HepG2 (cell line): ENCODE results near the gene ZAR1L. TPM values are rescaled to one million over a fixed set of nuclear protein-coding genes. Genes with fewer than 3 reads are reported as not detected.
A peak's percentile ranks its signal among the peaks of the same experiment; 100 is the strongest.

ENCODE experiments used
- ATAC-seq: fragments of 200-7000 bp; cut with Tn5 transposase; 3 replicates; pipeline ENCODE4 v1.9.1; 2020; ENCODE audit warnings: mild to moderate bottlenecking, moderate library complexity
- BruUV-seq: library from RNA; stranded (reverse); fragments of 400-500 nt; replicated peaks from 2 replicates; lab custom pipeline; 2021; lab: Mats Ljungman, UMichigan
- CTCF ChIA-PET: fragments of 300-600 bp; formaldehyde crosslinking; extraction: SDS; loops from one replicate; lab custom pipeline; 2021; ENCODE audit warnings: low total read pairs, inconsistent platforms, low intra/inter-chr PET ratio; lab: Yijun Ruan, JAX
- POLR2A ChIA-PET: fragments of 350-600 bp; sonication (Branson Sonifier 250); formaldehyde crosslinking; loops from one replicate; lab custom pipeline; 2020; ENCODE audit warnings: antibody characterized with exemption, inconsistent platforms; lab: Yijun Ruan, JAX
- DNase-seq: peaks from one replicate; pipeline ENCODE4 v3.0.0-alpha.2; 2015; ENCODE audit warnings: low spot score
- FAIRE-seq: peaks from 3 replicates; lab custom pipeline; 2011; peaks lifted over from hg19 to GRCh38; lab: Jason Lieb, UNC
- H2AFZ ChIP-seq: one replicate; pipeline ENCODE4 v1.6.1; 2011; ENCODE audit warnings: low read length, inconsistent platforms
- H3K27ac ChIP-seq: fragments of 300-600 bp; 3 replicates; pipeline ENCODE4 v1.8.0; 2011; ENCODE audit warnings: mixed run types, mild to moderate bottlenecking, mixed read lengths, low read length, inconsistent platforms; ENCODE audit not compliant: insufficient read depth; ENCODE audit errors: extremely low read length
- H3K27me3 ChIP-seq, 2 experiments: fragments of 200-600 bp in 1 of 2; 2 replicates in 1 of 2; 3 replicates in 1 of 2; pipeline versions ENCODE4 v1.6.0 to v1.8.0; 2011; ENCODE audit warnings: low read length in 2 of 2, mild to moderate bottlenecking in 2 of 2, moderate library complexity in 2 of 2, inconsistent platforms in 1 of 2; ENCODE audit not compliant: insufficient read depth in 2 of 2, control insufficient read depth in 1 of 2
- H3K36me3 ChIP-seq, 2 experiments: fragments of 200-600 bp in 1 of 2; replicated peaks in 1 of 2; 2 replicates in 1 of 2; 3 replicates in 1 of 2; pipeline versions ENCODE4 v1.5.1 to v1.8.0; 2011; ENCODE audit warnings: low read length in 2 of 2, inconsistent platforms in 1 of 2; ENCODE audit not compliant: insufficient read depth in 2 of 2, control insufficient read depth in 1 of 2
- H3K4me1 ChIP-seq: 2 replicates; pipeline ENCODE4 v1.5.1; 2012; ENCODE audit warnings: low read length, inconsistent platforms; ENCODE audit not compliant: insufficient read depth
- H3K4me2 ChIP-seq: 2 replicates; pipeline ENCODE4 v1.6.0; 2011; ENCODE audit warnings: low read depth, low read length, inconsistent platforms
- H3K4me3 ChIP-seq, 3 experiments: fragments of 200-600 bp in 1 of 3; sonication (generic), shearing (Covaris generic) in 1 of 3; replicated peaks in 1 of 3; 2 replicates each; pipeline ENCODE4 v1.5.1; 2011 to 2016; ENCODE audit warnings: low read length in 3 of 3, inconsistent platforms in 2 of 3, low read depth in 2 of 3, mild to moderate bottlenecking in 2 of 3, control low read depth in 1 of 3, mixed read lengths in 1 of 3; ENCODE audit not compliant: insufficient read depth in 1 of 3
- H3K79me2 ChIP-seq: one replicate; pipeline ENCODE4 v1.6.1; 2011; ENCODE audit warnings: low read length, inconsistent platforms; ENCODE audit not compliant: insufficient read depth
- H3K9ac ChIP-seq: 2 replicates; pipeline ENCODE4 v1.6.0; 2011; ENCODE audit warnings: mild to moderate bottlenecking, low read depth, low read length, inconsistent platforms; ENCODE audit not compliant: insufficient read depth
- H3K9me3 ChIP-seq: 2 replicates; pipeline ENCODE4 v1.5.1; 2012; ENCODE audit warnings: mild to moderate bottlenecking, low read length
- H4K20me1 ChIP-seq: 2 replicates; pipeline ENCODE4 v1.6.0; 2011; ENCODE audit warnings: inconsistent platforms, mild to moderate bottlenecking, low read length, moderate library complexity; ENCODE audit not compliant: insufficient read depth
- CEBPB ChIP-seq: IDR thresholded peaks from 2 replicates; pipeline ENCODE4 v1.6.1; 2011; ENCODE audit warnings: low read depth, low read length, improper control_type of control experiment, borderline replicate concordance
- CEBPG ChIP-seq: IDR thresholded peaks from 2 replicates; pipeline ENCODE4 v1.6.1; 2016
- EP300 ChIP-seq, 3 experiments: sonication (generic) in 1 of 3; formaldehyde crosslinking in 1 of 3; IDR thresholded peaks; 2 replicates each; pipeline versions ENCODE4 v1.5.1 to v1.6.1; 2011 to 2020; ENCODE audit warnings: low read depth in 2 of 3, low read length in 2 of 3, borderline replicate concordance in 1 of 3, improper control_type of control experiment in 1 of 3, mild to moderate bottlenecking in 1 of 3, missing genetic modification reagents in 1 of 3, moderate library complexity in 1 of 3
- FOSL2 ChIP-seq: sonication (generic); formaldehyde crosslinking; IDR thresholded peaks from 2 replicates; pipeline ENCODE4 v1.4.0; 2020; ENCODE audit warnings: missing genetic modification reagents
- HBP1 ChIP-seq: IDR thresholded peaks from 2 replicates; pipeline ENCODE4 v1.6.1; 2016; ENCODE audit warnings: low read depth, control low read depth
- HDAC2 ChIP-seq: sonication (generic); formaldehyde crosslinking; IDR thresholded peaks from 2 replicates; pipeline ENCODE4 v1.4.0; 2020; ENCODE audit warnings: missing genetic modification reagents
- NFAT5 ChIP-seq: sonication (generic); formaldehyde crosslinking; IDR thresholded peaks from 2 replicates; pipeline ENCODE4 v1.4.0; 2020; ENCODE audit warnings: missing genetic modification reagents
- NR2F1 ChIP-seq, 2 experiments: fragments of 450-650 bp in 1 of 2; formaldehyde crosslinking in 1 of 2; IDR thresholded peaks; 2 replicates each; pipeline versions ENCODE4 v1.5.0 to v1.6.1; 2016 to 2020; ENCODE audit warnings: mild to moderate bottlenecking in 1 of 2, missing compliant biosample characterization in 1 of 2, missing genetic modification reagents in 1 of 2, moderate library complexity in 1 of 2
- RARA ChIP-seq: IDR thresholded peaks from 2 replicates; pipeline ENCODE4 v1.6.1; 2016; ENCODE audit warnings: missing genetic modification reagents, missing compliant biosample characterization
- RFXAP ChIP-seq: sonication (generic); formaldehyde crosslinking; IDR thresholded peaks from 2 replicates; pipeline ENCODE4 v1.4.0; 2020; ENCODE audit warnings: missing genetic modification reagents, borderline replicate concordance
- SRSF4 ChIP-seq: fragments of 200-400 bp; formaldehyde crosslinking; IDR thresholded peaks from one replicate; pipeline ENCODE4 v1.6.1; 2018; ENCODE audit warnings: mild to moderate bottlenecking, low read depth, low read length, moderate library complexity; ENCODE audit not compliant: poor library complexity, severe bottlenecking
- ZSCAN9 ChIP-seq: IDR thresholded peaks from 2 replicates; pipeline ENCODE4 v1.6.1; 2016; ENCODE audit warnings: borderline replicate concordance
- WGBS: methylation state at CpG from one replicate; pipeline ENCODE4 v1.1.6; 2017; ENCODE audit warnings: low lambda C conversion rate; 5-methylcytosine and 5-hydroxymethylcytosine counted together
- in situ Hi-C: cut with HindIII; loops from 2 replicates; pipeline ENCODE4 v1.10.0; 2017; ENCODE audit warnings: low pct_unique_long_range_greater_than_20kb; ENCODE audit not compliant: extremely low pct_ligation_motif_present
- intact Hi-C: fragments of 100-400 bp; cut with micrococcal nuclease; formaldehyde crosslinking; loops from one replicate; pipeline ENCODE4 v1.10.0; 2022; ENCODE audit not compliant: unreplicated experiment
- polyA plus RNA-seq, 8 experiments: library from polyadenylated mRNA; depleted of rRNA in 3 of 8; stranded (reverse) in 7 of 8; unstranded in 1 of 8; fragments of >200 nt; fragmentation: Illumina TruSeq in 4 of 8; extraction: Trizol in 4 of 8; gene quantifications; 2 replicates each; pipeline versions ENCODE4 v1.2.1 to v1.2.3, GENCODE V29; 2011 to 2016; ENCODE audit warnings: low read depth in 4 of 8, missing spikeins in 1 of 8, mixed read lengths in 1 of 8; ENCODE audit not compliant: insufficient read depth in 1 of 8
- total RNA-seq, 5 experiments: library from RNA; depleted of rRNA; stranded (reverse); fragments of >200 nt; fragmentation: Illumina TruSeq; extraction: Trizol; gene quantifications; 2 replicates each; pipeline ENCODE4 v1.2.3, GENCODE V29; 2016; ENCODE audit warnings: low read depth in 1 of 5
- TF ChIP-seq, protein P1 (sequence below): sonication (generic); formaldehyde crosslinking; IDR thresholded peaks from 2 replicates; pipeline ENCODE4 v1.4.0; 2020; ENCODE audit warnings: missing genetic modification reagents, mild to moderate bottlenecking, borderline replicate concordance

ZAR1L gene
- total and polyA plus RNA-seq, 2 of the 13 experiments (the other 11 are each of a cell fraction or from before 2014, with no cell fraction given), result 0.09 TPM; not detected in 1

GRCh38 chr13:32256243-32256642, 58.9 kb downstream of the ZAR1L start (continued):
- TF ChIP-seq CEBPB (peak; percentile 62; the same call in 1 of the 2 replicates), EP300 (IDR thresholded peaks at IDR 0.05; ENCODE audit: low read depth in 2 of 2, low read length in 2 of 2) (peak in 1 of 2 experiments; percentile 25; a peak in 1 of 4 replicates), EP300 (CRISPR knock-in tag; IDR thresholded peaks at IDR 0.05; ENCODE audit: borderline replicate concordance) (no peak), RARA (CRISPR knock-in tag) (peak; percentile 76), NR2F1 (CRISPR knock-in tag; IDR thresholded peaks at IDR 0.05) (peak; percentile 9 to 64; a peak in 1 of 4 replicates), SRSF4 (no peak), RFXAP (CRISPR knock-in tag) (no peak), HBP1 (CRISPR knock-in tag) (0 out of 2 replicates have a peak, but pooled peaks have one; percentile 2), CEBPG (CRISPR knock-in tag) (peak; percentile 71)
- TF ChIP-seq, protein P1, sequence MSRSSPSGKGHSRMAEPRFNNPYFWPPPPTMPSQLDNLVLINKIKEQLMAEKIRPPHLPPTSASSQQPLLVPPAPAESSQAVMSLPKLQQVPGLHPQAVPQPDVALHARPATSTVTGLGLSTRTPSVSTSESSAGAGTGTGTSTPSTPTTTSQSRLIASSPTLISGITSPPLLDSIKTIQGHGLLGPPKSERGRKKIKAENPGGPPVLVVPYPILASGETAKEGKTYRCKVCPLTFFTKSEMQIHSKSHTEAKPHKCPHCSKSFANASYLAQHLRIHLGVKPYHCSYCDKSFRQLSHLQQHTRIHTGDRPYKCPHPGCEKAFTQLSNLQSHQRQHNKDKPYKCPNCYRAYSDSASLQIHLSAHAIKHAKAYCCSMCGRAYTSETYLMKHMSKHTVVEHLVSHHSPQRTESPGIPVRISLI, result peak; percentile 69; the same call in 1 of the 2 replicates

DNA sequence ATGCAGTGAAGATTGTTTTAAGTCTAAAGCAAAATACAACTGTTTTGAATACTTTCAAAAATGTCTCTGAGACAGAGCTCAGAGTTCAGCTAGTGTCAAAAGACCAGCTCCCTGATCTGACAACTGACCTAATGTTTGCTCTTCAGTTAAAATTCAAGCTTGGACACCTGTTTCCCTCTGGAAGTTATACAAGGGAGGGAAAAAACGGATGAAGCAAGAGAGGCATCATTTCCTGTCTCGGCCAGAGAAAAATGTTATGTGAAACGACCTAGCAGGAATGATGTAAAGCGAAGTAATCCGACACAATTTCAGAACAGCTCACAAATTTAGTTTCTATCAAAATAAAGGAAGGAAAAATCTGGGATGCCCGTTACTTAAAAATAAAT, 59.4 kb downstream of the ZAR1L start:
- Histone ChIP-seq H3K27ac (peak overlapping the region; percentile 92), H3K9ac (peak overlapping the region; percentile 70), H3K9me3 (no peaks in the 10 kb centered on the region), H2AFZ (no peak overlapping the region), H3K79me2 (no peaks in the 10 kb centered on the region), H3K36me3 (peaks cover 3 to 8% of the 10 kb centered on the region in 2 experiments; a peak in 2 of 5 replicates), H3K4me2 (peak overlapping the region; percentile 77), H3K4me3 (peak overlapping the region; percentile 5 to 59 (median 24); a peak in 3 of 6 replicates), H3K27me3 (no peaks in the 10 kb centered on the region), H4K20me1 (no peaks in the 10 kb centered on the region), H3K4me1 (peaks cover 80% of the 10 kb centered on the region)
- FAIRE-seq, result peak; percentile 94
- TSS peak; percentile 49 for BruUV-seq
- ChIA-PET CTCF (no interaction called here), POLR2A (interaction anchor here (0.7 to 3.4 kb wide), 19 partner anchors 9 to 283 kb away, joined by 3 to 41 read pairs (median 4); partner anchors contain the start of genes BRCA2, FRY, N4BP2L1 and N4BP2L2)
- in situ Hi-C loops, result no loop called here
- intact Hi-C loops, result no loop called here
- WGBS, result 1% methylated on average over 6 of the region's 6 CpGs
- peak; percentile 97 for DNase-seq
- peak; percentile 96 for ATAC-seq
- TF ChIP-seq FOSL2 (CRISPR knock-in tag) (peak; percentile 81), NFAT5 (CRISPR knock-in tag) (no peak), ZSCAN9 (CRISPR knock-in tag) (peak; percentile 71), HDAC2 (CRISPR knock-in tag) (peak; percentile 70)
